C4-2B (cell line): ENCODE results near the gene TMEM258.

ENCODE experiments used
- H3K27ac ChIP-seq: fragments of 450-650 bp; 2 replicates; pipeline ENCODE4 v1.5.1; 2017
- CTCF ChIP-seq: fragments of 450-650 bp; conservative IDR thresholded peaks from 2 replicates; pipeline ENCODE4 v1.5.1; 2017; ENCODE audit warnings: mild to moderate bottlenecking
- ZFX ChIP-seq: fragments of 450-650 bp; IDR thresholded peaks from 2 replicates; pipeline ENCODE4 v1.6.1; 2017

Gene TMEM258

GRCh38 chr11:61812736-61813411 is 20.5 kb upstream of the TMEM258 start:
- H3K27ac ChIP-seq = no peak overlapping the region
- no peak for TF ChIP-seq CTCF
- no peak for TF ChIP-seq ZFX

GRCh38 chr11:61811831-61812230 is 19.4 kb upstream of the TMEM258 start:
- no peak for TF ChIP-seq CTCF
- TF ChIP-seq ZFX = no peak

GRCh38 chr11:61810671-61811175 is 18.3 kb upstream of the TMEM258 start:
- H3K27ac ChIP-seq = no peak overlapping the region
- TF ChIP-seq CTCF (no peak), ZFX (no peak)

More at GRCh38 chr11:61811831-61812230, 19.4 kb upstream of the TMEM258 start:
- H3K27ac ChIP-seq = no peak overlapping the region

DNA sequence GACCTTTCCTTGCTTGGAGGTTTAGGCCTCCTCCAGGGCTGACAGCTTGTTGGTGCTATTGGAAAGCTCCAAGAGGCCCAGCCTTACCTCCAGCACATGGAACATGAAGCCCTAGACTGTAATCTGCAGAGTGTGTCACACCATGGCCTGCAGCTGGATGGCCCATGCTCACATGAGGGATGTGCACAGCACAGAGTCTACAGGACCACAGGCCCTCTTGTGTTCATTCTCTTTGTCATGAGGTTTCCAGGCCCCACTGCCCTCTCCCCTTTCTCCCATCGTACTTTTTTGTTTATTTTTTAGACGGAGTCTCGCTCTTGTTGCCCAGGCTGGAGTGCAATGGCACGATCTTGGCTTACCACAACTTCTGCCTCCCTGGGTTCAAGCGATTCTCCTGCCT is 14.4 kb upstream of the TMEM258 start:
- TF ChIP-seq CTCF (no peak), ZFX (no peak; the same call in 1 of the 2 replicates)
- no peak overlapping the region for H3K27ac ChIP-seq

DNA sequence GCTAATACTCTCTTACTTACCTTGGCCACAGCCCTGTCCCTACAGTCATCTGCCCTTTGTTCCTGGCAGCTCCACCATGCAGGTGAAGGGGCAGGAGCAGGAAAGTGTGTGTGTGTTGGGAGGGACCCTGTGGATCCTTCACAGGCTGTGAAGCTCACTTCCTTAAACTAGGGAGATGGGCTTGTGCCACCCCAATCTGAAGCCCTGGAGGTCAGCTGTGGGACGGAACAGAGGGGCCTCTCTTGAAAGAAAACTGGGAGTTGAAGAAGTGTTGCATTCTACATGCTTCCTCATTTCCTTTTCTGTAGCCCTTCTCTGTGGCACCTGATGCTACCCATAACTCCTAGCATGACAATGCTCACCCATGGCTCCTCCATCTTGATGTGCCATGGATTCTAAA is 12.7 kb upstream of the TMEM258 start:
- no peak overlapping the region for H3K27ac ChIP-seq
- TF ChIP-seq CTCF (no peak), ZFX (no peak)

GRCh38 chr11:61803889-61804647 is 11.7 kb upstream of the TMEM258 start:
- no peak overlapping the region for H3K27ac ChIP-seq
- no peak for TF ChIP-seq CTCF
- no peak for TF ChIP-seq ZFX

DNA sequence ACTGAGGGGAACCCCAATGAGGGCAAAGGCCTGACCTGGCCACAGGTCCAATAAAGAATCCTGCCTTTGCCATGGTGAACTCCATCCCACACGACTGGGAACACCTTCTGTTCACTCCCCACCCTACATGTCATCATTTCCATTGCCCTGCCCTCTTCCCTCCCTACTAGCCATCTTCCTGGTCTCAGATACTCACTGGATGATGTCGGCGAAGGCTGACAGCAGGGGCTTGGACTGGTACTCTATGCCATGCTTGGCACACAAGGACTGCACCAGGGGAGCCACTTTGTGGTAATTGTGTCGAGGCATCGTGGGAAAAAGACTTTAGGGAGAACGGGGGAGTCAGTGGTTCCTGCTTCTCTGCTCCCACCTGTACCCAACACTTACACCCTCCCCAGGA is 10.2 kb upstream of the TMEM258 start:
- H3K27ac ChIP-seq = no peak overlapping the region
- TF ChIP-seq ZFX (no peak), CTCF (no peak)
